ENCODE data around the gene UGT1A9.

UGT1A9 gene

DNA sequence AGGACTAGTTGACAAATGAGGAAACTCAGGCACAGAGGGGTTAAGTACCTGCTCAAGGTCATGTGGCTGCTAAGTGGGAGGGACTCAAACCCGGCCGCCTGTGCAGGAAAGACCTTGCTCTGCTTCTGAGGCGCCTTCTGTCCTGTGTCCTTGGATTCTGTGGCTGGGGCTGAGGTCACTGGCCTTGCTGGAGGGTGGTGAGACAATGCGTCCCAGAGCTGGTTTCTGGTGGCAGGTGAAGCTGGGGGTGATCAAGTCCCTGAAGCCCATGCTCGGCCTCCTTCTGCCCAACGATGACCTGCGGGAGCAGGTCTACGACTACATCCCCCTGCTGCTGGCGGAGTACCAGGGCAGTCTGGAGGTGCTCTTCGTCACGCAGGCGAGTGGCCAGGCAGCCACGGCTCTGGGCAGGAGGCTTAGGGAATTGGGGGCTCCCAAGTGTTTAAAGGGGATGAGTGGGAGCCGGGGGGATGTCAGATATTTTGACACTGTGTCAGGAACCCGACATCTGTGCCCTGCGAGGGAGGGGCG is 122.5 kb downstream of the UGT1A9 start:
- Mint-ChIP-seq H3K27ac (no peak overlapping the region), H3K4me1 (peaks cover 3% of the 10 kb centered on the region), H3K27me3 (peaks cover 9% of the 10 kb centered on the region), H3K9me3 (no peaks in the 10 kb centered on the region), H3K4me3 (no peak overlapping the region), H3K36me3 (no peaks in the 10 kb centered on the region)
- no peak for ATAC-seq (ENCODE audit: low read depth)
- DNase-seq (ENCODE audit: low spot score in 2 of 2) = no peak

DNA sequence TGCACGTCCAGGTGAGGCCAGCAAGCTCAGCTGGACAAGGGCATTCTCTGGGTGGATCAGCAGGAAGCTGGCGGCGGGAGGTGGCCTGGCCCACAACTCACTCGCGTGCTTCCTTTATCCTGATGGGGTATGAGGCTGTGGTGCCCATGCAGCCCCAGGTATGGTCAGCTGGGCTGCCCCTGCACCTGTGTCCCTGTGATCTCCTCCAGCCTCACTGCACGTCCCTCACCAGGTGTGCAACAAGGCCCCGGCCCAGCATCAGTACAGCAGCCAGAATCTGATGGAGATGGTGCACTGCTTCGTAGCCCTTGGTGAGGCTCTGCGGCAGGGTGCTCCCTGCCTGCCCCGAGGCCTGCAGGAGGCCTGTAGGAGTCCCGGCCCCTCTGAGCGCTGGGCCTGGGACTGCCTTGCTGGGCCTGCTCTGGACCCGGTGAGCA is 124.1 kb downstream of the UGT1A9 start:
- DNase-seq (ENCODE audit: low spot score in 2 of 2) (no peak), ATAC-seq (ENCODE audit: low read depth) (no peak)
- H3K27ac Mint-ChIP-seq = no peak overlapping the region
- no peak overlapping the region for H3K4me3 Mint-ChIP-seq
- no peaks in the 10 kb centered on the region for H3K9me3 Mint-ChIP-seq
- H3K27me3 Mint-ChIP-seq = peaks cover 3% of the 10 kb centered on the region
- H3K36me3 Mint-ChIP-seq = no peaks in the 10 kb centered on the region
- H3K4me1 Mint-ChIP-seq = no peaks in the 10 kb centered on the region

- Mint-ChIP-seq H3K4me3 (no peak overlapping the region), H3K27me3 (peaks cover 1% of the 10 kb centered on the region), H3K36me3 (no peaks in the 10 kb centered on the region), H3K27ac (no peak overlapping the region), H3K4me1 (no peaks in the 10 kb centered on the region), H3K9me3 (no peaks in the 10 kb centered on the region)
- ATAC-seq (ENCODE audit: low read depth) (no peak), DNase-seq (ENCODE audit: low spot score in 2 of 2) (no peak)
These were observed 124.6 kb downstream of the UGT1A9 start for GRCh38 chr2:233796254-233796653.

GRCh38 chr2:233798335-233799086 is 126.8 kb downstream of the UGT1A9 start:
- DNase-seq (ENCODE audit: low spot score in 2 of 2) (no peak), ATAC-seq (ENCODE audit: low read depth) (no peak)
- H3K36me3 Mint-ChIP-seq = no peaks in the 10 kb centered on the region
- peaks cover 3% of the 10 kb centered on the region for H3K27me3 Mint-ChIP-seq
- no peak overlapping the region for H3K4me3 Mint-ChIP-seq
- H3K9me3 Mint-ChIP-seq = no peaks in the 10 kb centered on the region
- H3K4me1 Mint-ChIP-seq = no peaks in the 10 kb centered on the region
- no peak overlapping the region for H3K27ac Mint-ChIP-seq

- no peaks in the 10 kb centered on the region for H3K36me3 Mint-ChIP-seq
These were observed 127.5 kb downstream of the UGT1A9 start for GRCh38 chr2:233799087-233799665.

DNA sequence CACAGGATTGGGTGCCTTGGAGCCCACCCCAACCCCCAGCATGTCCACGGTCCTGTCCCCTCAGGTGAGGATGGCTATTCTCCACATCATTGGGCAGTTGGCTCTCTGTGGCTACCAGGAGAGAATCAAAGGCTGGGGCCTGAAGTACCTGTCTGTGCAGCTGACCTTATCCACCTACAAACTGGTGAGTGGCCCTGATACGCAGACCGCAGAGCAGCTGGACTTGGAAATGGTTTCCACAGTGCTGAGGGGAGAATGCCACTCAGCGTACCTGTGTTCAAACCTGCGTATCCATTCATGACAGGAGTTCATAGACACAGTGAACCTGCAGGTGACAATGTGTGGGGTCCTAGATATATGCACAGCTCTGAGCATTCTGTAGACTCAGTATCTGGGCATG is 128.0 kb downstream of the UGT1A9 start:
- H3K4me1 Mint-ChIP-seq = no peaks in the 10 kb centered on the region
- no peak for DNase-seq (ENCODE audit: low spot score in 2 of 2)
- H3K36me3 Mint-ChIP-seq = no peaks in the 10 kb centered on the region
- no peak for ATAC-seq (ENCODE audit: low read depth)
- no peak overlapping the region for H3K4me3 Mint-ChIP-seq
- H3K27ac Mint-ChIP-seq = no peak overlapping the region
- H3K27me3 Mint-ChIP-seq = peaks cover 7% of the 10 kb centered on the region
- H3K9me3 Mint-ChIP-seq = no peaks in the 10 kb centered on the region

More at GRCh38 chr2:233799087-233799665, 127.5 kb downstream of the UGT1A9 start:
- ATAC-seq (ENCODE audit: low read depth) (no peak), DNase-seq (ENCODE audit: low spot score in 2 of 2) (no peak)
- H3K4me3 Mint-ChIP-seq = no peak overlapping the region
- H3K27me3 Mint-ChIP-seq = peaks cover 5% of the 10 kb centered on the region
- no peak overlapping the region for H3K27ac Mint-ChIP-seq
- H3K4me1 Mint-ChIP-seq = no peaks in the 10 kb centered on the region
- H3K9me3 Mint-ChIP-seq = no peaks in the 10 kb centered on the region

DNA sequence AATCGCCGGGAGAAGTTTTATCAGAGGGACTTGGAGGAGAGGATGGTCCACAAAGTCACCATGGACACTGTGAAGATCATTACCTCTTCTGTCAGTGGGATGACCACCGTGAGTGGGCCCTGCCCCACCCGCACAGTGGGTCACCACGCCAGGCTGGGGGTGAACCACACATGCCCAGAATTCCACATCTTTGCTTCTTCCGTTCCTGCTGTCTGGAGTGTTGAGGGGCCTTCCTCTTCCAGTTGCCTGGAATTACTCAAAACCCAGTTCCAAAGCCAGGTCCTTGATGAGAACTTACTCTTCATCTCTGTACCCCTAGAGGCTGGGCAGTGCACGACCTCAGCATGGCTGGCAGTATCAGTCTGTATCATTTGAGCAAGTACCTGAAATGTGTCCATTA is 128.5 kb downstream of the UGT1A9 start:
- peaks cover 7% of the 10 kb centered on the region for H3K27me3 Mint-ChIP-seq
- H3K9me3 Mint-ChIP-seq = no peaks in the 10 kb centered on the region

DNA sequence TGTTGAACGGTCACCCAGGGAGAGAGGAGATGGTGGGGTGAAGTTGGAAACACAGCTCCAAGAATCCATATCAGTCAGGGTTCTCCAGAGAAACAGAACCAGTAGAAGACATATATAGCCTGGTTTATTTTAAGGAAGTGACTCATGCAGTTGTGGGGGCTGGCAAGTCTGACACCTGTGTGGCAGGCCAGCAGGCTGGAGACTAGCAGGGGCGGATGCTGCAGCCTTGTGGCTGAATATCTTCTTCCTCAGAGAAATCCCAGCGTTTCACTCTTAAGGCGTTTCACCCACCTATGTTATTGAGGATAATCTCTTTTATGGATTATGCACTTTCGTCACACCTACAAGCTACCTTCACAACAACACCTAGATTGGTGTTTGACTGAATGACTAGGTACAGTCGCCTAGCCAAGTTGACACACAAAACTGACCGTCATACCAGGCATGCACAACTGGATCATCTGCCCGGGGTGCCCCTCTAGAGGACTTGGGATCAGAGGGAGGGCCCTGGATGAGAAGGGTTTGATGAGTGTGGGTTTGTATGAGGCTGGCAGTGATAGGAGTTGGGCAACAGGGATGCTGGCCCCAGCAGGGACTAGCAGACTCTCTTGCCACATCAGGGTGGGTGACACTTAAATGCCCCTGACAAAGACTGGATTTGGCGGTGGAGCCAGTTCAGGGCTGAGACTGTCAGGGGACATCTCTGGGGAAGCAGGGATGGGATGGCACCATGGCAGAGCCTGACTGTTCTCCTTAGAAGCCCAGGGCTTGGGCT is 129.8 kb downstream of the UGT1A9 start:
- H3K4me1 Mint-ChIP-seq = no peaks in the 10 kb centered on the region
- H3K36me3 Mint-ChIP-seq = no peaks in the 10 kb centered on the region
- ATAC-seq (ENCODE audit: low read depth) (peak; percentile 53), DNase-seq (ENCODE audit: low spot score in 2 of 2) (no peak)
- no peak overlapping the region for H3K4me3 Mint-ChIP-seq
- peaks cover 7% of the 10 kb centered on the region for H3K27me3 Mint-ChIP-seq
- H3K9me3 Mint-ChIP-seq = no peaks in the 10 kb centered on the region
- H3K27ac Mint-ChIP-seq = no peak overlapping the region

More for the DNA sequence above, 128.5 kb downstream of the UGT1A9 start:
- H3K4me1 Mint-ChIP-seq = no peaks in the 10 kb centered on the region
- no peaks in the 10 kb centered on the region for H3K36me3 Mint-ChIP-seq
- H3K4me3 Mint-ChIP-seq = no peak overlapping the region
- no peak for DNase-seq (ENCODE audit: low spot score in 2 of 2)
- no peak for ATAC-seq (ENCODE audit: low read depth)
- H3K27ac Mint-ChIP-seq = no peak overlapping the region

GRCh38 chr2:233802132-233802815 is 130.6 kb downstream of the UGT1A9 start:
- Mint-ChIP-seq H3K4me1 (no peaks in the 10 kb centered on the region), H3K36me3 (no peaks in the 10 kb centered on the region), H3K27me3 (peaks cover 7% of the 10 kb centered on the region), H3K9me3 (no peaks in the 10 kb centered on the region), H3K4me3 (no peak overlapping the region), H3K27ac (no peak overlapping the region)
- DNase-seq (ENCODE audit: low spot score in 2 of 2) (no peak), ATAC-seq (ENCODE audit: low read depth) (no peak)

DNA sequence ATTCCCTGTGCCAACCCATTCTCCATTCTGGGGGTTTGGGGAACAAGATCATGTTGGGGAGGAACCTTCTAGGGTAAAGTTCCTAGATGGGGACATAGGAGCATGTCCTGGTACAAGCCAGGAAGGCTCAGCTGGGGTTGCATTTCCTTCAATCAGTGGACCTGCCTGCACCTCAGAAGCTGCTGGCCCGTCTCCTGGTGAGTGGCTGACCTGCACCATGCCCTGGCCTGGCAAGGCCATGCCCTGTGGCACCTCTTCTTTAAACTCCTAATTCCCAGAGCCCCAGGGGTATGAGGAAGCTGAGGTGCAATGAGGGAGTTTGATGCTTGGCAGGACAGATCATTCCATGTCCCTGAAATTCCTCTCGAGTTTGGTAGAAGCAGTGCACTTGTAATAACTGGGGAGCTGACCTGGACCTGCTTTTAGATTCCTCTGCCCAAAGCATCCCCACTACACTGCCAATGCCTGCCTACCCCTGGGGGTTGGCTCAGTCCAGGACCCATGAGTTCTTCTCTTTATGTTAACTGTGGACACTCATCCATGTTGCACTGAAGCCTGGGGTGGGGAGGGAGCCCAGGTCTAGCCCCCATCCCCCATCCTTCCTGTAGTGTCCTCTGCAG is 131.7 kb downstream of the UGT1A9 start:
- Mint-ChIP-seq H3K27me3 (peaks cover 6% of the 10 kb centered on the region), H3K27ac (no peak overlapping the region), H3K36me3 (no peaks in the 10 kb centered on the region), H3K9me3 (no peaks in the 10 kb centered on the region), H3K4me1 (no peaks in the 10 kb centered on the region), H3K4me3 (no peak overlapping the region)
- DNase-seq (ENCODE audit: low spot score in 2 of 2) = no peak
- ATAC-seq (ENCODE audit: low read depth) = no peak

- H3K27me3 Mint-ChIP-seq = peaks cover 6% of the 10 kb centered on the region
- H3K4me1 Mint-ChIP-seq = no peaks in the 10 kb centered on the region
- H3K36me3 Mint-ChIP-seq = no peaks in the 10 kb centered on the region
- no peak for ATAC-seq (ENCODE audit: low read depth)
- no peak for DNase-seq (ENCODE audit: low spot score in 2 of 2)
- no peaks in the 10 kb centered on the region for H3K9me3 Mint-ChIP-seq
- no peak overlapping the region for H3K27ac Mint-ChIP-seq
- no peak overlapping the region for H3K4me3 Mint-ChIP-seq
These were observed 132.3 kb downstream of the UGT1A9 start for GRCh38 chr2:233803994-233804393.

DNA sequence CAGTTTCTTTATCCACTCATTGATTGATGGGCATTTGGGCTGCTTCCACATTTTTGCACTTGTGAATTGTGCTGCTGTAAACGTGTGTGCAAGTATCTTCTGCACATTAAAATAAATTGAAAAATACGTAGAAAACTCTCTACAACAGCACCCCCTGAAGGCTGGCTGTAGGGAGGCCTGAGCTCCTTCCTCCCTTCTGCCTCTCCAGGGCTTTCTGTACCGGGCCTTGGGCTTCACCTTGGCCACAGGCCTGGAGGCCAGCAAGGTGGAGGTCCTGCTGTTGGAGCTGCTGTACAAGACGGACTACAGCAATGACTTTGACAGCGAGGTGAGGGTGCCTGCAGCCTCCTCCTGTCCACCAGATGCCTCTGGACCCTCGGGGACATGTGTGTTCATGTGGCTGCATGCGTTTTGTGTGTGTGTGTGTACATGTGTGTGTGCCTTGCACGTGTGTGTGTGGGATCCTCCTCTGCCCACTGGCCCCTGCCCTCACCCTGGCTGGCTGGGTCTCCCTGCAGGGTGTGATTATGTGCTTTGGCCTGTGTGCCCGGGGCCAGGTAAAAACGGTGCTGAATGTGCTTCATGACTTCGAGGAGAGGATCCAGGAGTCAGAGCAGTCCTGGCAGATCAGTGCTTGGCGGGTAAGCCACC is 135.6 kb downstream of the UGT1A9 start:
- H3K4me1 Mint-ChIP-seq = no peaks in the 10 kb centered on the region
- ATAC-seq (ENCODE audit: low read depth) (no peak), DNase-seq (ENCODE audit: low spot score in 2 of 2) (no peak)
- H3K4me3 Mint-ChIP-seq = no peak overlapping the region
- peaks cover 14% of the 10 kb centered on the region for H3K27me3 Mint-ChIP-seq
- H3K36me3 Mint-ChIP-seq = no peaks in the 10 kb centered on the region
- no peak overlapping the region for H3K27ac Mint-ChIP-seq
- H3K9me3 Mint-ChIP-seq = no peaks in the 10 kb centered on the region

All from memory B cell (primary cell).